RWPE2 (cell line): Measurements from ENCODE around the gene DMTF1.

Experiments used
- ATAC-seq: fragments of 200-7000 bp; cut with Tn5 transposase; 3 replicates; pipeline ENCODE4 v1.9.1; 2021; ENCODE audit warnings: low read depth
- DNase-seq: peaks from one replicate; pipeline ENCODE4 v3.0.0-alpha.2; 2020; ENCODE audit warnings: low spot score
- H3K27ac ChIP-seq: fragments of 450-650 bp; 2 replicates; pipeline ENCODE4 v1.5.1; 2017; ENCODE audit warnings: mild to moderate bottlenecking; ENCODE audit not compliant: poor library complexity, severe bottlenecking
- H3K27me3 ChIP-seq: fragments of 250-450 bp; sonication (Bioruptor Pico); 2 replicates; pipeline ENCODE4 v1.5.1; 2021; ENCODE audit warnings: mild to moderate bottlenecking, moderate library complexity; ENCODE audit not compliant: insufficient read depth, poor library complexity, severe bottlenecking
- H3K36me3 ChIP-seq: fragments of 250-450 bp; sonication (Bioruptor Pico); 2 replicates; pipeline ENCODE4 v1.5.1; 2020; ENCODE audit warnings: low read depth, mild to moderate bottlenecking, moderate library complexity
- H3K4me1 ChIP-seq: fragments of 250-450 bp; sonication (Bioruptor Pico); 2 replicates; pipeline ENCODE4 v1.5.1; 2021; ENCODE audit warnings: mild to moderate bottlenecking, moderate library complexity; ENCODE audit not compliant: insufficient read depth, poor library complexity, severe bottlenecking
- H3K4me3 ChIP-seq: fragments of 250-450 bp; sonication (Bioruptor Pico); 2 replicates; pipeline ENCODE4 v1.5.1; 2021; ENCODE audit warnings: mild to moderate bottlenecking, moderate library complexity; ENCODE audit not compliant: severe bottlenecking
- H3K9me3 ChIP-seq: fragments of 250-450 bp; sonication (Bioruptor Pico); 2 replicates; pipeline ENCODE4 v1.5.1; 2021; ENCODE audit warnings: mild to moderate bottlenecking, moderate library complexity; ENCODE audit not compliant: severe bottlenecking
- CTCF ChIP-seq: fragments of 450-650 bp; IDR thresholded peaks from one replicate; pipeline ENCODE4 v1.5.1; 2017; ENCODE audit warnings: mild to moderate bottlenecking, moderate library complexity; ENCODE audit not compliant: poor library complexity, severe bottlenecking

Gene DMTF1

GRCh38 chr7:87213811-87214210 lies 61.6 kb downstream of the DMTF1 start:
- no peak for ATAC-seq
- peaks cover 40% of the 10 kb centered on the region for H3K36me3 ChIP-seq
- DNase-seq, result no peak
- H3K27ac ChIP-seq, result no peak overlapping the region
- no peak for TF ChIP-seq CTCF
- peaks cover 4% of the 10 kb centered on the region for H3K4me1 ChIP-seq
- no peaks in the 10 kb centered on the region for H3K9me3 ChIP-seq
- H3K4me3 ChIP-seq, result no peak overlapping the region
- no peaks in the 10 kb centered on the region for H3K27me3 ChIP-seq

GRCh38 chr7:87215046-87215445 lies 62.8 kb downstream of the DMTF1 start:
- no peak overlapping the region for H3K27ac ChIP-seq
- H3K9me3 ChIP-seq, result no peaks in the 10 kb centered on the region
- H3K4me1 ChIP-seq, result peaks cover 4% of the 10 kb centered on the region
- H3K36me3 ChIP-seq, result peaks cover 36% of the 10 kb centered on the region
- DNase-seq (no peak), ATAC-seq (no peak)
- no peak for TF ChIP-seq CTCF
- no peaks in the 10 kb centered on the region for H3K27me3 ChIP-seq
- H3K4me3 ChIP-seq, result no peak overlapping the region

GRCh38 chr7:87216701-87217508 lies 64.7 kb downstream of the DMTF1 start:
- Histone ChIP-seq H3K9me3 (no peaks in the 10 kb centered on the region), H3K4me3 (no peak overlapping the region), H3K4me1 (peaks cover 4% of the 10 kb centered on the region), H3K36me3 (peaks cover 30% of the 10 kb centered on the region), H3K27ac (no peak overlapping the region), H3K27me3 (no peaks in the 10 kb centered on the region)
- ATAC-seq (no peak), DNase-seq (no peak)
- no peak for TF ChIP-seq CTCF

- no peak for DNase-seq
- Histone ChIP-seq H3K4me3 (no peak overlapping the region), H3K36me3 (peaks cover 22% of the 10 kb centered on the region), H3K27ac (no peak overlapping the region), H3K27me3 (no peaks in the 10 kb centered on the region), H3K9me3 (no peaks in the 10 kb centered on the region), H3K4me1 (peaks cover 4% of the 10 kb centered on the region)
- ATAC-seq, result no peak
- TF ChIP-seq CTCF, result no peak
These were observed 65.9 kb downstream of the DMTF1 start for GRCh38 chr7:87217983-87218653.
